Transverse colon (tissue), 4 donors: ENCODE data around the gene SLC38A10. TPM values are rescaled to one million over a fixed set of nuclear protein-coding genes. Genes with fewer than 3 reads are reported as not detected.

Experiments used
- DNase-seq: peaks from one replicate; pipeline ENCODE4 v3.0.0-alpha.2; 2019
- H3K27ac ChIP-seq, 4 donors: fragments of 200-600 bp; sonication (generic); 2 replicates each; pipeline ENCODE4 v1.5.1; 2016 to 2018; ENCODE audit warnings: inconsistent platforms in 4 of 4
- H3K27me3 ChIP-seq: fragments of 200-600 bp; sonication (generic); 2 replicates; pipeline ENCODE4 v1.5.1; 2017; ENCODE audit warnings: inconsistent platforms
- H3K36me3 ChIP-seq, 4 donors: fragments of 200-600 bp; sonication (generic); 2 replicates each; pipeline ENCODE4 v1.5.1; 2017 to 2019; ENCODE audit warnings: inconsistent platforms in 4 of 4
- H3K4me1 ChIP-seq, 4 donors: fragments of 200-600 bp; sonication (generic); 2 replicates each; pipeline ENCODE4 v1.5.1; 2017 to 2020; ENCODE audit warnings: inconsistent platforms in 4 of 4
- H3K4me3 ChIP-seq, 4 donors: fragments of 200-600 bp; sonication (generic); 1 replicate in 1 of 4; 2 replicates in 3 of 4; pipeline versions ENCODE4 v1.5.1 to v1.6.1; 2017 to 2019; ENCODE audit warnings: inconsistent platforms in 4 of 4
- H3K9me3 ChIP-seq, 2 donors: fragments of 200-600 bp; sonication (generic); 2 replicates each; pipeline ENCODE4 v1.5.1; 2017 to 2019; ENCODE audit warnings: inconsistent platforms in 2 of 2
- CTCF ChIP-seq, 5 experiments: fragments of 200-600 bp in 3 of 5; fragments of 450-650 bp in 2 of 5; sonication (generic) in 3 of 5; IDR thresholded peaks; 1 replicate in 2 of 5; 2 replicates in 3 of 5; pipeline ENCODE4 v1.5.1; 2016 to 2017; ENCODE audit warnings: antibody characterized with exemption in 5 of 5, inconsistent platforms in 3 of 5, mild to moderate bottlenecking in 2 of 5, moderate library complexity in 1 of 5
- EP300 ChIP-seq: sonication (generic); formaldehyde crosslinking; IDR thresholded peaks from one replicate; pipeline ENCODE4 v1.6.1; 2017; ENCODE audit warnings: antibody characterized with exemption, low read depth
- POLR2A ChIP-seq: fragments of 450-650 bp; IDR thresholded peaks from one replicate; pipeline ENCODE4 v1.6.1; 2016; ENCODE audit warnings: antibody characterized with exemption, mild to moderate bottlenecking, moderate library complexity
- POLR2AphosphoS5 ChIP-seq, 3 donors: sonication (generic); formaldehyde crosslinking; IDR thresholded peaks; one replicate each; pipeline ENCODE4 v1.6.1; 2016; ENCODE audit warnings: antibody characterized with exemption in 3 of 3
- whole genome bisulfite sequencing, 2 donors: methylation state at CpG; one replicate each; pipeline ENCODE4 v1.1.5; 2018; ENCODE audit warnings: low coverage in 1 of 2; 5-methylcytosine and 5-hydroxymethylcytosine counted together
- in situ Hi-C, 4 donors: fragments of 200-750 bp; cut with MboI; loops; one replicate each; pipeline versions ENCODE4 v1.15.0 to v1.15.1; 2017; ENCODE audit warnings: low sequenced_read_pairs in 3 of 4, low pct_ligation_motif_present in 1 of 4, low pct_unique_long_range_greater_than_20kb in 1 of 4
- intact Hi-C: fragments of 100-400 bp; cut with DNase I; formaldehyde crosslinking; loops from one replicate; pipeline ENCODE4 v1.15.1; 2023; ENCODE audit warnings: low total_unique reads
- total RNA-seq, 4 donors: library from RNA; depleted of rRNA; stranded (reverse); fragments of >200 nt; gene quantifications; one replicate each; pipeline ENCODE4 v1.1.0, GENCODE V29; 2016

SLC38A10 gene
- total RNA-seq, 4 donors from 2014 or later, result 94.9 to 113 (median 98.9) TPM

- no peak overlapping the region for H3K4me3 ChIP-seq
- DNase-seq, result no peak
- no peaks in the 10 kb centered on the region for H3K27me3 ChIP-seq
- no peak for TF ChIP-seq POLR2A
- H3K9me3 ChIP-seq, result no peaks in the 10 kb centered on the region
- H3K4me1 ChIP-seq, result peaks cover 9 to 23% (median 21%) of the 10 kb centered on the region in 4 donors
- intact Hi-C loops, result no loop called here
- in situ Hi-C loops, result no loop called here
- no peak overlapping the region for H3K27ac ChIP-seq
- WGBS, 2 donors, result 91 to 92% methylated on average over 2 to 24 of the region's 24 CpGs
- no peaks in the 10 kb centered on the region for H3K36me3 ChIP-seq
These were observed 75.5 kb downstream of the SLC38A10 start for GRCh38 chr17:81219476-81220180.

- Histone ChIP-seq H3K4me3 (no peak overlapping the region), H3K27me3 (no peaks in the 10 kb centered on the region), H3K4me1 (peaks cover 9 to 23% (median 21%) of the 10 kb centered on the region in 4 donors), H3K9me3 (no peaks in the 10 kb centered on the region), H3K36me3 (no peaks in the 10 kb centered on the region), H3K27ac (no peak overlapping the region)
- no peak for TF ChIP-seq CTCF (IDR thresholded peaks at IDR 0.05)
- TF ChIP-seq EP300, result no peak
- no peak for TF ChIP-seq POLR2AphosphoS5 (IDR thresholded peaks at IDR 0.05)
- TF ChIP-seq POLR2A, result no peak
- no peak for DNase-seq
- intact Hi-C loops (no loop called here), in situ Hi-C loops (no loop called here)
- WGBS, 2 donors, result 94 to 98% methylated on average over 7 to 9 of the region's 11 CpGs
These were observed 76.1 kb downstream of the SLC38A10 start for GRCh38 chr17:81218991-81219390.

DNA sequence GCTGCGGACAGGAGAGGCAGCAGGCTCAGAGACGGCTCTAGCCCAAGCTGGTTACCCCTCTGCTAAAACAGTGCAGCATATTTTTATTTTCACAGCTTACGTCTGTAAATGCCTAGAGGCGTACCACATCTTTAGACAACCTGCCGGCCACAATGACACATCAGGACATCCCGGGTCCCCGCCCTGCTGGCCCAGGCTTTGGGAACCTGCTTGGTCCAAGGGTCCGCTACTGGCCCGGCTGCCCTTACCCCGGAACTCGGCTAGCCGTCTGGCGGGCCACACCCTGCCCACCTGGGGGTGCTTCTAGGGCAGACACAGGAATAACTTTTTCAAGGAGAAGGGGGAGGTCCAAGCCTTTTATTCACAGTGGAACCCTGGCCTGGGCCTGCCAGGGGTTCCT lies 76.6 kb downstream of the SLC38A10 start:
- TF ChIP-seq CTCF (IDR thresholded peaks at IDR 0.05) (no peak), EP300 (no peak), POLR2A (no peak), POLR2AphosphoS5 (IDR thresholded peaks at IDR 0.05) (no peak)
- Histone ChIP-seq H3K36me3 (no peaks in the 10 kb centered on the region), H3K9me3 (no peaks in the 10 kb centered on the region), H3K27me3 (no peaks in the 10 kb centered on the region), H3K4me1 (peaks cover 9 to 18% (median 17%) of the 10 kb centered on the region in 4 donors), H3K4me3 (no peak overlapping the region), H3K27ac (no peak overlapping the region)
- intact Hi-C loops, result no loop called here
- in situ Hi-C loops, result no loop called here
- 84 to 94% methylated on average over 7 to 13 of the region's 13 CpGs for WGBS, 2 donors
- no peak for DNase-seq

DNA sequence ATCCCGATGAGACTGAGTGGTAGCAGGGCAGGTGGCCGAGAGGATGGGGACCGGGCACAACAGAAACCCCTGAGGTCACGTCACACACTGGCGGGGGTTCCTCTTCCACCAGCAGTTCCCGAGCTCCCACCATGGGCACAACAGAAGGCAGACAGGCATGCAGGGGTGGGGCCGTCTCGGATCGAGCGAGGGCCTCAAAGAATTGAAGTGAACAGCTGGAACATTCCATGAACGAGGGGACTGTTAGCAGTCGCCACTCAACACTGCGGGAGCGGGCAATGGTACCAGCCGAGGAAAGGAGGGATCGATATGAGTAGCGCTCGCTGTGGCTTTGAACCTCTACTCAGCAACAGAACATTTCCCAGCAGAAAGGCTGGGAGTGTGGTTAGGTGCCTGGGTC lies 77.6 kb downstream of the SLC38A10 start:
- Histone ChIP-seq H3K4me3 (no peak overlapping the region), H3K27me3 (no peaks in the 10 kb centered on the region), H3K27ac (no peak overlapping the region), H3K36me3 (no peaks in the 10 kb centered on the region), H3K9me3 (no peaks in the 10 kb centered on the region), H3K4me1 (peaks cover 9 to 13% (median 13%) of the 10 kb centered on the region in 4 donors)
- in situ Hi-C loops (no loop called here), intact Hi-C loops (no loop called here)
- 93 to 95% methylated on average over 7 to 18 of the region's 18 CpGs for WGBS, 2 donors
- no peak for DNase-seq
- TF ChIP-seq EP300 (no peak), CTCF (IDR thresholded peaks at IDR 0.05) (no peak), POLR2AphosphoS5 (IDR thresholded peaks at IDR 0.05) (no peak), POLR2A (no peak)

DNA sequence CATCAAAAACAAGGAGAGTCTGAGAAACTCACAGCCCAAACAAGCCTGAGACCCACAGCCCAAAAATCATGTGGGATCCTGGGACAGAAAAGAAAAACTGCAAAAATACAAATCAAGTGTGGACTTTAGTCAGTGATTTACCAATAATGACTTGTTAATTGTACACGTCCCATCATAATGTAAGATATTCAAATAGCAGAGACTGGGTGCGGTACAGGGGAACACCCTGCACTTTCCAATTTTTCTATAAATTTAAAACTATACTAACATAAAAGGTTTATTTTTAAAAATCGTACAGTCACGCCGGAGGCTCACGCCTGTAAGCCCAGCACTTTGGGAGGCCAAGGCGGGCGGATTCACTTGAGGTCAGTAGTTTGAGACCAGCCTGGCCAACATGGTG lies 81.1 kb downstream of the SLC38A10 start:
- 90% methylated on average over 8 of the region's 8 CpGs for WGBS, 2 donors
- intact Hi-C loops, result no loop called here
- Histone ChIP-seq H3K4me3 (no peak overlapping the region), H3K9me3 (no peaks in the 10 kb centered on the region), H3K4me1 (no peaks in the 10 kb centered on the region), H3K36me3 (no peaks in the 10 kb centered on the region), H3K27ac (no peak overlapping the region), H3K27me3 (no peaks in the 10 kb centered on the region)
- no peak for DNase-seq
- TF ChIP-seq POLR2AphosphoS5 (IDR thresholded peaks at IDR 0.05) (no peak), CTCF (IDR thresholded peaks at IDR 0.05) (no peak), POLR2A (no peak), EP300 (no peak)
- in situ Hi-C loops, result no loop called here
